ENCODE measurements around the gene OR10AD1. TPM values are rescaled to one million over a fixed set of nuclear protein-coding genes. Genes with fewer than 3 reads are reported as not detected.

Gene OR10AD1
- polyA plus RNA-seq, 3 donors, result not detected

DNA sequence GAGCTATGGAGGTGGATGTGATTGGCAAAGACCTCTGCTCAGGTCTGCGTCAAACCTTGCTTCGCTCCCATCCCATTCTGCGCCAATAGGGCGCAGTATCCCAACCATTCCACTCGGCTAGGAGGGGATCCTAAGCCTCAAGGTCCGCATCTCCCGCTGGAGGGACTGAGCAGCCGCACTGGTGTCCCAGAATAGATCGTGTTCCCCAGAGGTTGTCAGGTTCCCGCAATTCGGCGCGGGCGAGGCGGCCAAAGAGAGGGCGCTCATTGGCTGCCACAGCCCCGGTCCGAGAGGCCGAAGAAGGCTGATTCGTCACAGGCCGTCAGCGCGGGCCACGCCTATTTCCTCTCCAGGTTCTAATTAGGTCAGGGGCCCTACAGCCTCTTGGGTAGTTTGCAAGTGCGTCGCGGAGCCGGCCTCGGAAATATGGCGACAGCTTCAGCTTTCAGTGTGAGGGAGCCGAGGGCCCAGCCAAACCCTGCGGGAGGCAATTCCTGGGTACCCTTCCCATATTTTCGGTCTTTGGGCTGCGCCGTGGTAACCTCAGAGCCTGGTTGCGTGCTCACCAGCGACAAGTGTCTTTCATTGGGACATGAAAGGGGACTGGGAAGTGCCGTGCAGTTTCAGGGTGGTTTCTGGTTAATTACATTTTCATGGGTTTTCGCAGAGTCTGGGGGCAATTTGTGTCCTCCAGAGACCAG is 5.0 kb downstream of the OR10AD1 start:
- peaks cover 0 to 15% of the 10 kb centered on the region in 2 donors for H3K27me3 ChIP-seq (ENCODE audit: control insufficient read depth in 2 of 2, insufficient read depth in 2 of 2, low read length in 2 of 2)
- no peaks in the 10 kb centered on the region for H3K9me3 ChIP-seq (replicated peaks in 1 of 2; ENCODE audit: control insufficient read depth in 1 of 2, insufficient read depth in 1 of 2, low read length in 2 of 2)
- peaks cover 48% of the 10 kb centered on the region for H3K4me1 Mint-ChIP-seq
- TF ChIP-seq, protein P1, sequence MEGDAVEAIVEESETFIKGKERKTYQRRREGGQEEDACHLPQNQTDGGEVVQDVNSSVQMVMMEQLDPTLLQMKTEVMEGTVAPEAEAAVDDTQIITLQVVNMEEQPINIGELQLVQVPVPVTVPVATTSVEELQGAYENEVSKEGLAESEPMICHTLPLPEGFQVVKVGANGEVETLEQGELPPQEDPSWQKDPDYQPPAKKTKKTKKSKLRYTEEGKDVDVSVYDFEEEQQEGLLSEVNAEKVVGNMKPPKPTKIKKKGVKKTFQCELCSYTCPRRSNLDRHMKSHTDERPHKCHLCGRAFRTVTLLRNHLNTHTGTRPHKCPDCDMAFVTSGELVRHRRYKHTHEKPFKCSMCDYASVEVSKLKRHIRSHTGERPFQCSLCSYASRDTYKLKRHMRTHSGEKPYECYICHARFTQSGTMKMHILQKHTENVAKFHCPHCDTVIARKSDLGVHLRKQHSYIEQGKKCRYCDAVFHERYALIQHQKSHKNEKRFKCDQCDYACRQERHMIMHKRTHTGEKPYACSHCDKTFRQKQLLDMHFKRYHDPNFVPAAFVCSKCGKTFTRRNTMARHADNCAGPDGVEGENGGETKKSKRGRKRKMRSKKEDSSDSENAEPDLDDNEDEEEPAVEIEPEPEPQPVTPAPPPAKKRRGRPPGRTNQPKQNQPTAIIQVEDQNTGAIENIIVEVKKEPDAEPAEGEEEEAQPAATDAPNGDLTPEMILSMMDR (IDR thresholded peaks at IDR 0.05), result no peak
- intact Hi-C loops (cut with micrococcal nuclease), result loop anchor here (2.0 to 5.0 kb wide), 2 partner anchors 41 to 154 kb away; partner anchors contain the start of genes ZNF641 (in 2 of the 2) and ASB8 (in 1 of the 2)
- peak overlapping the region; percentile 92 to 96 for H3K4me3 Mint-ChIP-seq
- H3K36me3 Mint-ChIP-seq, result peaks cover 6 to 15% of the 10 kb centered on the region in 2 donors
- WGBS (ENCODE audit: insufficient coverage), result under 1% methylated on average over 38 of the region's 39 CpGs
- H3K9ac ChIP-seq (ENCODE audit: insufficient read depth, low read length, poor library complexity, severe bottlenecking), result peak overlapping the region; percentile 92
- H3K4me3 ChIP-seq (replicated peaks in 1 of 3; ENCODE audit: low read depth in 2 of 3, low read length in 3 of 3), result peak overlapping the region; percentile 78 to 89 (median 79)
- H3K27me3 Mint-ChIP-seq (ENCODE audit: low read depth in 3 of 3), result peaks cover 0 to 14% (median 4%) of the 10 kb centered on the region in 3 donors
- H3K27ac Mint-ChIP-seq, result peak overlapping the region; percentile 97 to 99 (median 98)
- peak; percentile 94 to 97 (median 95) for DNase-seq
- no peaks in the 10 kb centered on the region for H3K36me3 ChIP-seq (replicated peaks in 1 of 2; ENCODE audit: control insufficient read depth in 1 of 2, insufficient read depth in 2 of 2, low read length in 2 of 2)
- H3K9me3 Mint-ChIP-seq, result peaks cover 3 to 8% (median 5%) of the 10 kb centered on the region in 7 donors
- peak overlapping the region; percentile 94 for H2AFZ ChIP-seq (ENCODE audit: insufficient read depth, low read depth, low read length, poor library complexity, severe bottlenecking)
- peak overlapping the region; percentile 96 for H3K4me2 ChIP-seq (replicated peaks; ENCODE audit: extremely low read depth, low read length, poor library complexity, severe bottlenecking)
- peaks cover 38 to 47% of the 10 kb centered on the region in 2 donors for H3K4me1 ChIP-seq (ENCODE audit: control insufficient read depth in 1 of 2, insufficient read depth in 2 of 2, low read length in 2 of 2)
- peak overlapping the region; percentile 89 to 98 for H3K27ac ChIP-seq (ENCODE audit: low read depth in 1 of 2, low read length in 2 of 2)
- no peaks in the 10 kb centered on the region for H4K20me1 ChIP-seq (ENCODE audit: insufficient read depth, low read length)
- peaks cover 24% of the 10 kb centered on the region for H3K79me2 ChIP-seq (ENCODE audit: insufficient read depth, low read length)

DNA sequence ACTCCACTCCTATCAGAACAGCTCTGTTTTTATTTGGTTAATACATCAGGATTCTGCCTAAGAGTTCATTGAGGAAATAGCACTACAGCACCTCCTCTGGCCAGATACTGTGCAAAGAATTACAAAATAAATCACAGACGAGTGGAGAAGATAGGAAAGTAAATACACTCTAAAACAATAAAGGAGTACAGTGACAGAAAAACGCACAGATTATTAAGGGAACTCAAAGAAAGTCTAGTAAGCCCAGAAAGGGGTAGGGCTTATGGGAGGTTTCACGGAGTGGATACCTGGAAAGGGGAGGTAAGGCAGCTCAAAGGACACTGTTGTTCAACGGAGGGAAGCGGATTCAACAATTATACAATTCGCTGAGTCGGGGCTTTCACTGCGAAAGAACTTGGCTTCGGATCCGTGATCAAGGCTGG is 5.5 kb downstream of the OR10AD1 start:
- H3K4me3 Mint-ChIP-seq, result peak overlapping the region; percentile 92 to 96
- peak overlapping the region; percentile 92 for H3K9ac ChIP-seq (ENCODE audit: insufficient read depth, low read length, poor library complexity, severe bottlenecking)
- H3K36me3 ChIP-seq (replicated peaks in 1 of 2; ENCODE audit: control insufficient read depth in 1 of 2, insufficient read depth in 2 of 2, low read length in 2 of 2), result no peaks in the 10 kb centered on the region
- H3K9me3 Mint-ChIP-seq, result peaks cover 0 to 6% (median 5%) of the 10 kb centered on the region in 7 donors
- peak overlapping the region; percentile 94 for H2AFZ ChIP-seq (ENCODE audit: insufficient read depth, low read depth, low read length, poor library complexity, severe bottlenecking)
- intact Hi-C loops (cut with micrococcal nuclease), result loop anchor here (5.0 kb wide), 1 partner anchor 155 kb away; the partner anchor contains the start of gene ZNF641 (in 2 of the 2)
- no peaks in the 10 kb centered on the region for H4K20me1 ChIP-seq (ENCODE audit: insufficient read depth, low read length)
- peak overlapping the region; percentile 97 to 99 (median 98) for H3K27ac Mint-ChIP-seq
- TF ChIP-seq, protein P1 (IDR thresholded peaks at IDR 0.05), result peak; percentile 74
- peaks cover 0 to 14% (median 4%) of the 10 kb centered on the region in 3 donors for H3K27me3 Mint-ChIP-seq (ENCODE audit: low read depth in 3 of 3)
- H3K9me3 ChIP-seq (replicated peaks in 1 of 2; ENCODE audit: control insufficient read depth in 1 of 2, insufficient read depth in 1 of 2, low read length in 2 of 2), result no peaks in the 10 kb centered on the region
- WGBS (ENCODE audit: insufficient coverage), result 6% methylated on average over 4 of the region's 10 CpGs
- H3K27ac ChIP-seq (ENCODE audit: low read depth in 1 of 2, low read length in 2 of 2), result peak overlapping the region; percentile 89 to 98
- peaks cover 38 to 47% of the 10 kb centered on the region in 2 donors for H3K4me1 ChIP-seq (ENCODE audit: control insufficient read depth in 1 of 2, insufficient read depth in 2 of 2, low read length in 2 of 2)
- H3K27me3 ChIP-seq (ENCODE audit: control insufficient read depth in 2 of 2, insufficient read depth in 2 of 2, low read length in 2 of 2), result peaks cover 0 to 15% of the 10 kb centered on the region in 2 donors
- DNase-seq, result peak; percentile 15 to 48 (median 33)
- peaks cover 6 to 11% of the 10 kb centered on the region in 2 donors for H3K36me3 Mint-ChIP-seq
- H3K4me1 Mint-ChIP-seq, result peaks cover 45% of the 10 kb centered on the region
- H3K4me2 ChIP-seq (replicated peaks; ENCODE audit: extremely low read depth, low read length, poor library complexity, severe bottlenecking), result peak overlapping the region; percentile 96
- peak overlapping the region; percentile 78 to 89 (median 79) for H3K4me3 ChIP-seq (replicated peaks in 1 of 3; ENCODE audit: low read depth in 2 of 3, low read length in 3 of 3)
- peaks cover 24% of the 10 kb centered on the region for H3K79me2 ChIP-seq (ENCODE audit: insufficient read depth, low read length)

All from CD14-positive monocyte (primary cell).